Upper lobe of right lung (tissue), 1 donor: ENCODE data around the gene NDST3. TPM values are rescaled to one million over a fixed set of nuclear protein-coding genes. Genes with fewer than 3 reads are reported as not detected.
"Not testable (repeated sequence)": the region's sequence is repeated elsewhere in the genome, so short reads cannot be mapped to it uniquely, and the experiment has no call there.

Source experiments
- ATAC-seq: fragments of 200-7000 bp; cut with Tn5 transposase; one replicate; pipeline ENCODE4 v1.9.1; 2020; ENCODE audit warnings: mild to moderate bottlenecking, moderate library complexity
- DNase-seq: peaks from one replicate; pipeline ENCODE4 v3.0.0-alpha.2; 2020
- H3K27ac ChIP-seq: fragments of 200-600 bp; one replicate; pipeline ENCODE4 v1.8.0; 2022
- H3K27me3 ChIP-seq: fragments of 200-600 bp; one replicate; pipeline ENCODE4 v1.8.0; 2022; ENCODE audit warnings: mild to moderate bottlenecking
- H3K36me3 ChIP-seq: fragments of 200-600 bp; one replicate; pipeline ENCODE4 v1.8.0; 2022
- H3K4me1 ChIP-seq: fragments of 200-600 bp; one replicate; pipeline ENCODE4 v1.8.0; 2022
- H3K4me3 ChIP-seq: fragments of 200-600 bp; one replicate; pipeline ENCODE4 v1.8.0; 2022; ENCODE audit warnings: mild to moderate bottlenecking
- H3K9me3 ChIP-seq: fragments of 200-600 bp; one replicate; pipeline ENCODE4 v1.8.0; 2022
- CTCF ChIP-seq: fragments of 200-600 bp; IDR thresholded peaks from one replicate; pipeline ENCODE4 v1.8.0; 2022; ENCODE audit warnings: antibody characterized with exemption
- intact Hi-C: fragments of 100-400 bp; cut with DNase I; formaldehyde crosslinking; loops from one replicate; pipeline ENCODE4 v1.11.0; 2022
- total RNA-seq: library from RNA; stranded (reverse); fragmentation: NEBNext Ultra II Directional; extraction: Animal tissue kit (Norgen Biotek cat#: 25700); gene quantifications from one replicate; pipeline ENCODE4 v1.2.1, GENCODE V29; 2021
- donor health status: DM: no; HTN: yes; CAD: no; lungs with severe emphysema.

Gene NDST3
- total RNA-seq, 1 donor from 2014 or later = not detected

- H3K9me3 ChIP-seq = no peaks in the 10 kb centered on the region
- no peak for ATAC-seq
- H3K36me3 ChIP-seq = no peaks in the 10 kb centered on the region
- DNase-seq = no peak
- H3K4me1 ChIP-seq = no peaks in the 10 kb centered on the region
- H3K27me3 ChIP-seq = no peaks in the 10 kb centered on the region
- no peak overlapping the region for H3K4me3 ChIP-seq
- intact Hi-C loops = no loop called here
- TF ChIP-seq CTCF = no peak
- H3K27ac ChIP-seq = no peak overlapping the region
Observed at GRCh38 chr4:118259111-118259510, 224.8 kb downstream of the NDST3 start.

- Histone ChIP-seq H3K4me1 (no peaks in the 10 kb centered on the region), H3K9me3 (no peaks in the 10 kb centered on the region), H3K4me3 (no peak overlapping the region), H3K27ac (no peak overlapping the region), H3K36me3 (no peaks in the 10 kb centered on the region), H3K27me3 (no peaks in the 10 kb centered on the region)
- intact Hi-C loops = no loop called here
- ATAC-seq (no peak), DNase-seq (no peak)
- no peak for TF ChIP-seq CTCF
Observed at GRCh38 chr4:118260309-118260708, 226.0 kb downstream of the NDST3 start.

- no peak for ATAC-seq
- H3K27ac ChIP-seq = no peak overlapping the region
Observed at GRCh38 chr4:118264096-118264495, 229.8 kb downstream of the NDST3 start.

GRCh38 chr4:118265312-118266144 lies 231.2 kb downstream of the NDST3 start:
- H3K9me3 ChIP-seq = no peaks in the 10 kb centered on the region
- no peaks in the 10 kb centered on the region for H3K4me1 ChIP-seq
- H3K4me3 ChIP-seq = peak overlapping the region; percentile 52
- intact Hi-C loops = no loop called here
- H3K27me3 ChIP-seq = no peaks in the 10 kb centered on the region
- H3K36me3 ChIP-seq = no peaks in the 10 kb centered on the region
- DNase-seq (peak; percentile 78), ATAC-seq (peak; percentile 87)
- TF ChIP-seq CTCF = no peak
- H3K27ac ChIP-seq = no peak overlapping the region

More at GRCh38 chr4:118264096-118264495, 229.8 kb downstream of the NDST3 start:
- Histone ChIP-seq H3K36me3 (no peaks in the 10 kb centered on the region), H3K27me3 (no peaks in the 10 kb centered on the region), H3K4me3 (no peak overlapping the region), H3K9me3 (no peaks in the 10 kb centered on the region), H3K4me1 (no peaks in the 10 kb centered on the region)
- no peak for TF ChIP-seq CTCF
- intact Hi-C loops = no loop called here
- DNase-seq = no peak

- intact Hi-C loops, DNase-seq, H3K27ac ChIP-seq, H3K4me3 ChIP-seq, H3K27me3 ChIP-seq, ATAC-seq, H3K9me3 ChIP-seq, H3K36me3 ChIP-seq, H3K4me1 ChIP-seq: not testable (repeated sequence)
Observed at GRCh38 chr4:118266145-118266496, 231.8 kb downstream of the NDST3 start.

GRCh38 chr4:118268780-118269179 lies 234.5 kb downstream of the NDST3 start:
- Histone ChIP-seq H3K4me1 (no peaks in the 10 kb centered on the region), H3K27me3 (peaks cover 6% of the 10 kb centered on the region), H3K36me3 (no peaks in the 10 kb centered on the region), H3K4me3 (no peak overlapping the region), H3K9me3 (no peaks in the 10 kb centered on the region), H3K27ac (no peak overlapping the region)
- no peak for DNase-seq
- TF ChIP-seq CTCF = no peak
- intact Hi-C loops = no loop called here
- ATAC-seq = no peak
